GM06990 (cell line): ENCODE data around the gene BEST4.

ENCODE experiments used
- DNase-seq: peaks from one replicate; pipeline ENCODE4 v3.0.0-alpha.2; 2011; ENCODE audit not compliant: insufficient read length; ENCODE audit errors: extremely low read depth
- H3K27me3 ChIP-seq: replicated peaks from 2 replicates; pipeline ENCODE4 v1.6.0; 2011; ENCODE audit warnings: low read length; ENCODE audit not compliant: control insufficient read depth, insufficient read depth
- H3K36me3 ChIP-seq: 2 replicates; pipeline ENCODE4 v1.5.1; 2011; ENCODE audit warnings: low read length; ENCODE audit not compliant: control insufficient read depth, insufficient read depth
- H3K4me3 ChIP-seq: replicated peaks from 2 replicates; pipeline ENCODE4 v1.5.1; 2011; ENCODE audit warnings: low read depth, mild to moderate bottlenecking, control low read depth, low read length
- CTCF ChIP-seq: IDR thresholded peaks from 2 replicates; pipeline ENCODE4 v1.5.1; 2011; ENCODE audit warnings: low read length, control low read depth, mild to moderate bottlenecking, inconsistent platforms; ENCODE audit not compliant: insufficient read depth, poor library complexity, severe bottlenecking

Gene BEST4

GRCh38 chr1:44805311-44806024 lies 17.5 kb upstream of the BEST4 start:
- no peaks in the 10 kb centered on the region for H3K27me3 ChIP-seq
- no peak overlapping the region for H3K4me3 ChIP-seq
- no peak for TF ChIP-seq CTCF
- DNase-seq, result no peak
- H3K36me3 ChIP-seq, result peaks cover 30% of the 10 kb centered on the region

- Histone ChIP-seq H3K36me3 (peaks cover 30% of the 10 kb centered on the region), H3K4me3 (no peak overlapping the region), H3K27me3 (no peaks in the 10 kb centered on the region)
- DNase-seq, result no peak
- TF ChIP-seq CTCF, result no peak
Measured at GRCh38 chr1:44803312-44804095, 15.5 kb upstream of the BEST4 start.

- DNase-seq, result no peak
- no peak overlapping the region for H3K4me3 ChIP-seq
- no peaks in the 10 kb centered on the region for H3K27me3 ChIP-seq
- peaks cover 30% of the 10 kb centered on the region for H3K36me3 ChIP-seq
- no peak for TF ChIP-seq CTCF
Measured at GRCh38 chr1:44803062-44803311, 15.0 kb upstream of the BEST4 start.

- no peak for DNase-seq
- peaks cover 30% of the 10 kb centered on the region for H3K36me3 ChIP-seq
- no peak for TF ChIP-seq CTCF
Measured at GRCh38 chr1:44802306-44803061, 14.5 kb upstream of the BEST4 start.

GRCh38 chr1:44801491-44802305 lies 13.7 kb upstream of the BEST4 start:
- no peak for TF ChIP-seq CTCF
- no peak for DNase-seq
- Histone ChIP-seq H3K4me3 (peak overlapping the region; percentile 70), H3K36me3 (peaks cover 28% of the 10 kb centered on the region), H3K27me3 (no peaks in the 10 kb centered on the region)

More at GRCh38 chr1:44802306-44803061, 14.5 kb upstream of the BEST4 start:
- Histone ChIP-seq H3K4me3 (peak overlapping the region; percentile 70), H3K27me3 (no peaks in the 10 kb centered on the region)
